Measurements from ENCODE around the gene NBL1.

- TF ChIP-seq POLR2A (IDR thresholded peaks at IDR 0.05; ENCODE audit: low read depth, low read length) (no peak), TAF1 (IDR thresholded peaks at IDR 0.05; ENCODE audit: borderline replicate concordance, low read depth, low read length) (no peak), POLR2AphosphoS5 (IDR thresholded peaks at IDR 0.05; ENCODE audit: low read depth, low read length) (no peak)
Observed at GRCh38 chr1:19643602-19644394, at the start of gene NBL1.
